Stimulated activated naive CD8-positive, alpha-beta T cell treated with anti-CD3 and anti-CD28 coated beads, Interleukin-15, Interleukin-2, amounts not matched to agents 100 ng/mL and 50 ng/mL, for 24 hours (primary cell): ENCODE results near the gene HIRIP3.
A peak's percentile ranks its signal among the peaks of the same experiment; 100 is the strongest.
"Not testable (repeated sequence)": the region's sequence is repeated elsewhere in the genome, so short reads cannot be mapped to it uniquely, and the experiment has no call there.

Experiments
- H3K27ac Mint-ChIP-seq: one replicate; pipeline ENCODE4 v1.8.0; 2021; ENCODE audit warnings: mild to moderate bottlenecking, mixed read lengths
- H3K27me3 Mint-ChIP-seq: one replicate; pipeline ENCODE4 v1.8.0; 2021; ENCODE audit warnings: mixed read lengths
- H3K36me3 Mint-ChIP-seq: one replicate; pipeline ENCODE4 v1.8.0; 2021; ENCODE audit warnings: low read depth, mixed read lengths
- H3K4me1 Mint-ChIP-seq: one replicate; pipeline ENCODE4 v1.8.0; 2021; ENCODE audit warnings: low read depth, mixed read lengths
- H3K4me3 Mint-ChIP-seq: one replicate; pipeline ENCODE4 v1.8.0; 2021; ENCODE audit warnings: mild to moderate bottlenecking, mixed read lengths
- H3K9me3 Mint-ChIP-seq: one replicate; pipeline ENCODE4 v1.8.0; 2021; ENCODE audit warnings: mixed read lengths

Gene HIRIP3

GRCh38 chr16:29973384-29974246 is 21.8 kb downstream of the HIRIP3 start, which contains the start of gene TAOK2:
Gene TAOK2 (plus strand): TSS chr16:29973868. CDS start chr16:29977773, 3,905 bp downstream.
- Mint-ChIP-seq H3K27ac (peak within 1 kb of the TSS; percentile 93), H3K4me1 (peaks cover 33% of the 10 kb centered on the region), H3K36me3 (peaks cover 30% of the 10 kb centered on the region), H3K9me3 (peaks cover 6% of the 10 kb centered on the region), H3K4me3 (peak within 1 kb of the TSS; percentile 91), H3K27me3 (no peaks in the 10 kb centered on the region)

- peak overlapping the region; percentile 93 for H3K27ac Mint-ChIP-seq
- H3K4me3 Mint-ChIP-seq: peak overlapping the region; percentile 91
- peaks cover 31% of the 10 kb centered on the region for H3K36me3 Mint-ChIP-seq
- no peaks in the 10 kb centered on the region for H3K27me3 Mint-ChIP-seq
- H3K9me3 Mint-ChIP-seq: peaks cover 6% of the 10 kb centered on the region
- H3K4me1 Mint-ChIP-seq: peaks cover 33% of the 10 kb centered on the region
Measured at GRCh38 chr16:29972992-29973383, 22.4 kb downstream of the HIRIP3 start.

GRCh38 chr16:29972500-29972899 is 22.9 kb downstream of the HIRIP3 start:
- H3K36me3 Mint-ChIP-seq: peaks cover 31% of the 10 kb centered on the region
- peaks cover 33% of the 10 kb centered on the region for H3K4me1 Mint-ChIP-seq
- no peaks in the 10 kb centered on the region for H3K27me3 Mint-ChIP-seq
- H3K27ac Mint-ChIP-seq: no peak overlapping the region
- H3K9me3 Mint-ChIP-seq: peaks cover 6% of the 10 kb centered on the region
- H3K4me3 Mint-ChIP-seq: no peak overlapping the region

- H3K9me3 Mint-ChIP-seq: peaks cover 6% of the 10 kb centered on the region
- H3K4me1 Mint-ChIP-seq: peaks cover 26% of the 10 kb centered on the region
- H3K27ac Mint-ChIP-seq: no peak overlapping the region
- no peaks in the 10 kb centered on the region for H3K27me3 Mint-ChIP-seq
- H3K4me3 Mint-ChIP-seq: no peak overlapping the region
- peaks cover 31% of the 10 kb centered on the region for H3K36me3 Mint-ChIP-seq
Measured at GRCh38 chr16:29971304-29971703, 24.1 kb downstream of the HIRIP3 start.

GRCh38 chr16:29968205-29968604 is 27.2 kb downstream of the HIRIP3 start:
- no peak overlapping the region for H3K27ac Mint-ChIP-seq
- H3K36me3 Mint-ChIP-seq: peaks cover 29% of the 10 kb centered on the region
- H3K4me1 Mint-ChIP-seq: peaks cover 8% of the 10 kb centered on the region
- no peaks in the 10 kb centered on the region for H3K27me3 Mint-ChIP-seq
- peaks cover 5% of the 10 kb centered on the region for H3K9me3 Mint-ChIP-seq
- H3K4me3 Mint-ChIP-seq: no peak overlapping the region

GRCh38 chr16:29963021-29963743 is 32.2 kb downstream of the HIRIP3 start:
- Mint-ChIP-seq H3K9me3 (no peaks in the 10 kb centered on the region), H3K27ac (peak overlapping the region; percentile 86), H3K4me3 (peak overlapping the region; percentile 90), H3K36me3 (peaks cover 6% of the 10 kb centered on the region), H3K27me3 (no peaks in the 10 kb centered on the region), H3K4me1 (peaks cover 19% of the 10 kb centered on the region)

- H3K4me1 Mint-ChIP-seq: peaks cover 19% of the 10 kb centered on the region
- no peaks in the 10 kb centered on the region for H3K9me3 Mint-ChIP-seq
- H3K27ac Mint-ChIP-seq: peak overlapping the region; percentile 86
- peaks cover 4% of the 10 kb centered on the region for H3K36me3 Mint-ChIP-seq
- H3K4me3 Mint-ChIP-seq: peak overlapping the region; percentile 90
- no peaks in the 10 kb centered on the region for H3K27me3 Mint-ChIP-seq
Measured at GRCh38 chr16:29962344-29962994, 32.9 kb downstream of the HIRIP3 start.

GRCh38 chr16:29961479-29962343 is 33.7 kb downstream of the HIRIP3 start, which contains the start of gene TMEM219:
Gene TMEM219 (plus strand): TSS chr16:29962079. CDS start chr16:29963144, 1,065 bp downstream.
- H3K9me3 Mint-ChIP-seq: no peaks in the 10 kb centered on the region
- peak within 1 kb of the TSS; percentile 90 for H3K4me3 Mint-ChIP-seq
- peaks cover 19% of the 10 kb centered on the region for H3K4me1 Mint-ChIP-seq
- H3K27me3 Mint-ChIP-seq: no peaks in the 10 kb centered on the region
- H3K27ac Mint-ChIP-seq: peak within 1 kb of the TSS; percentile 86
- peaks cover 4% of the 10 kb centered on the region for H3K36me3 Mint-ChIP-seq

GRCh38 chr16:29961127-29961478 is 34.3 kb downstream of the HIRIP3 start:
- H3K27ac Mint-ChIP-seq: peak overlapping the region; percentile 79
- peaks cover 4% of the 10 kb centered on the region for H3K36me3 Mint-ChIP-seq

GRCh38 chr16:29959821-29960220 is 35.6 kb downstream of the HIRIP3 start:
- H3K4me3 Mint-ChIP-seq, H3K9me3 Mint-ChIP-seq, H3K36me3 Mint-ChIP-seq, H3K27ac Mint-ChIP-seq, H3K27me3 Mint-ChIP-seq: not testable (repeated sequence)
- peaks cover 19% of the 10 kb centered on the region for H3K4me1 Mint-ChIP-seq

More at GRCh38 chr16:29961127-29961478, 34.3 kb downstream of the HIRIP3 start:
- Mint-ChIP-seq H3K4me3 (peak overlapping the region; percentile 90), H3K27me3 (no peaks in the 10 kb centered on the region), H3K4me1 (peaks cover 19% of the 10 kb centered on the region), H3K9me3 (no peaks in the 10 kb centered on the region)

- no peak overlapping the region for H3K27ac Mint-ChIP-seq
- H3K4me1 Mint-ChIP-seq: peaks cover 19% of the 10 kb centered on the region
- H3K4me3 Mint-ChIP-seq: no peak overlapping the region
Measured at GRCh38 chr16:29959293-29959692, 36.1 kb downstream of the HIRIP3 start.

GRCh38 chr16:29958756-29959155 is 36.7 kb downstream of the HIRIP3 start:
- no peaks in the 10 kb centered on the region for H3K9me3 Mint-ChIP-seq
- no peaks in the 10 kb centered on the region for H3K36me3 Mint-ChIP-seq
- H3K4me3 Mint-ChIP-seq: no peak overlapping the region
- no peaks in the 10 kb centered on the region for H3K27me3 Mint-ChIP-seq
- no peak overlapping the region for H3K27ac Mint-ChIP-seq
- H3K4me1 Mint-ChIP-seq: peaks cover 19% of the 10 kb centered on the region

More at GRCh38 chr16:29959293-29959692, 36.1 kb downstream of the HIRIP3 start:
- Mint-ChIP-seq H3K27me3 (no peaks in the 10 kb centered on the region), H3K36me3 (no peaks in the 10 kb centered on the region), H3K9me3 (no peaks in the 10 kb centered on the region)

- Mint-ChIP-seq H3K36me3 (no peaks in the 10 kb centered on the region), H3K9me3 (no peaks in the 10 kb centered on the region), H3K27ac (no peak overlapping the region), H3K4me3 (no peak overlapping the region), H3K27me3 (no peaks in the 10 kb centered on the region), H3K4me1 (no peaks in the 10 kb centered on the region)
Measured at GRCh38 chr16:29951625-29952365, 43.6 kb downstream of the HIRIP3 start.
